Endodermal cell (in vitro differentiated cells): Measurements from ENCODE around the gene RPL18A. TPM values are rescaled to one million over a fixed set of nuclear protein-coding genes. Genes with fewer than 3 reads are reported as not detected.

Experiments
- DNase-seq: peaks from one replicate; pipeline ENCODE4 v3.0.0-alpha.2; 2017
- H3K27ac ChIP-seq: 2 replicates; pipeline ENCODE4 v1.5.1; 2013; ENCODE audit warnings: mild to moderate bottlenecking, low read depth, low read length, moderate library complexity
- H3K27me3 ChIP-seq: 2 replicates; pipeline ENCODE4 v1.6.1; 2013; ENCODE audit warnings: mild to moderate bottlenecking, low read length, moderate library complexity; ENCODE audit not compliant: insufficient read depth, control insufficient read depth, poor library complexity, severe bottlenecking
- H3K36me3 ChIP-seq: 2 replicates; pipeline ENCODE4 v1.7.0; 2013; ENCODE audit warnings: mild to moderate bottlenecking, low read length, moderate library complexity; ENCODE audit not compliant: control insufficient read depth, insufficient read depth
- H3K4me1 ChIP-seq: one replicate; pipeline ENCODE4 v1.7.0; 2013; ENCODE audit warnings: low read length; ENCODE audit not compliant: control insufficient read depth, insufficient read depth
- H3K4me3 ChIP-seq: 2 replicates; pipeline ENCODE4 v1.5.1; 2013; ENCODE audit warnings: mild to moderate bottlenecking, low read length, moderate library complexity
- H3K9ac ChIP-seq: 2 replicates; pipeline ENCODE4 v1.6.1; 2013; ENCODE audit warnings: mild to moderate bottlenecking, low read length, moderate library complexity; ENCODE audit not compliant: poor library complexity, severe bottlenecking; ENCODE audit errors: extremely low read depth
- H3K9me3 ChIP-seq: 2 replicates; pipeline ENCODE4 v1.6.1; 2013; ENCODE audit warnings: mild to moderate bottlenecking, low read length, moderate library complexity; ENCODE audit not compliant: control insufficient read depth
- H3K27ac Mint-ChIP-seq: 2 replicates; pipeline ENCODE4 v1.8.0; 2020; ENCODE audit warnings: mixed read lengths
- H3K27me3 Mint-ChIP-seq: 2 replicates; pipeline ENCODE4 v1.8.0; 2021; ENCODE audit warnings: mild to moderate bottlenecking, mixed read lengths; ENCODE audit not compliant: insufficient read depth
- H3K36me3 Mint-ChIP-seq: 2 replicates; pipeline ENCODE4 v1.8.0; 2020; ENCODE audit warnings: low read depth, mixed read lengths
- H3K4me1 Mint-ChIP-seq: 2 replicates; pipeline ENCODE4 v1.8.0; 2020; ENCODE audit warnings: mixed read lengths
- H3K4me3 Mint-ChIP-seq: 2 replicates; pipeline ENCODE4 v1.8.0; 2020; ENCODE audit warnings: mild to moderate bottlenecking, moderate library complexity, mixed read lengths
- H3K9me3 Mint-ChIP-seq: 2 replicates; pipeline ENCODE4 v1.8.0; 2020; ENCODE audit warnings: mild to moderate bottlenecking, mixed read lengths
- CTCF ChIP-seq: fragments of 200-600 bp; sonication (generic); conservative IDR thresholded peaks from 2 replicates; pipeline ENCODE4 v1.5.0; 2021; ENCODE audit warnings: antibody characterized with exemption, mild to moderate bottlenecking
- WGBS, 2 experiments: methylation state at CpG; one replicate each; pipeline versions ENCODE4 v1.1.5 to v1.1.7; 2013; ENCODE audit warnings: missing lambda C conversion rate in 2 of 2, mixed read lengths in 1 of 2; ENCODE audit not compliant: insufficient coverage in 1 of 2, insufficient read length in 1 of 2; 5-methylcytosine and 5-hydroxymethylcytosine counted together
- total RNA-seq, 2 donors: library from RNA; stranded (reverse); fragmentation: NEBNext Ultra II Directional in 1 of 2; extraction: Animal tissue kit (Norgen Biotek cat#: 25700) in 1 of 2; gene quantifications; 2 replicates in 1 of 2; 3 replicates in 1 of 2; pipeline ENCODE4 v1.2.1, GENCODE V29; 2021

Gene RPL18A
- total RNA-seq, 2 donors from 2014 or later = 1,886 to 2,166 TPM

- peaks cover 29% of the 10 kb centered on the region for H3K36me3 Mint-ChIP-seq
- H3K9ac ChIP-seq = no peak overlapping the region
- no peak for DNase-seq
- no peak overlapping the region for H3K4me3 ChIP-seq
- peaks cover 2% of the 10 kb centered on the region for H3K4me1 Mint-ChIP-seq
- H3K4me1 ChIP-seq = no peaks in the 10 kb centered on the region
- H3K9me3 ChIP-seq = no peaks in the 10 kb centered on the region
- H3K27ac Mint-ChIP-seq = no peak overlapping the region
- peaks cover 33% of the 10 kb centered on the region for H3K36me3 ChIP-seq
- 89 to 91% methylated on average over 4 to 8 of the region's 8 CpGs for WGBS, 2 experiments
- no peak for TF ChIP-seq CTCF
- peaks cover 2% of the 10 kb centered on the region for H3K27me3 ChIP-seq
- H3K9me3 Mint-ChIP-seq = no peaks in the 10 kb centered on the region
- peaks cover 21% of the 10 kb centered on the region for H3K27me3 Mint-ChIP-seq
- no peak overlapping the region for H3K27ac ChIP-seq
- H3K4me3 Mint-ChIP-seq = no peak overlapping the region
Observed at GRCh38 chr19:17866312-17866963, 6.7 kb downstream of the RPL18A start.

- no peak overlapping the region for H3K27ac Mint-ChIP-seq
- DNase-seq = peak; percentile 71
- Histone ChIP-seq H3K27me3 (peaks cover 7% of the 10 kb centered on the region), H3K9ac (no peak overlapping the region), H3K9me3 (no peaks in the 10 kb centered on the region), H3K4me3 (no peak overlapping the region), H3K27ac (no peak overlapping the region), H3K36me3 (peaks cover 27% of the 10 kb centered on the region), H3K4me1 (no peaks in the 10 kb centered on the region)
- H3K9me3 Mint-ChIP-seq = no peaks in the 10 kb centered on the region
- H3K36me3 Mint-ChIP-seq = peaks cover 24% of the 10 kb centered on the region
- WGBS, 2 experiments = 84 to 86% methylated on average over 5 to 11 of the region's 11 CpGs
- H3K4me3 Mint-ChIP-seq = no peak overlapping the region
- peaks cover 26% of the 10 kb centered on the region for H3K27me3 Mint-ChIP-seq
- TF ChIP-seq CTCF = no peak
- no peaks in the 10 kb centered on the region for H3K4me1 Mint-ChIP-seq
Observed at GRCh38 chr19:17866964-17867486, 7.3 kb downstream of the RPL18A start.

- no peak overlapping the region for H3K4me3 ChIP-seq
- peaks cover 7% of the 10 kb centered on the region for H3K27me3 ChIP-seq
- no peak overlapping the region for H3K4me3 Mint-ChIP-seq
Observed at GRCh38 chr19:17868669-17869068, 9.0 kb downstream of the RPL18A start.

More at GRCh38 chr19:17868669-17869068, 9.0 kb downstream of the RPL18A start:
- Mint-ChIP-seq H3K27ac (peak overlapping the region; percentile 7), H3K27me3 (peaks cover 39% of the 10 kb centered on the region), H3K4me1 (no peaks in the 10 kb centered on the region), H3K9me3 (no peaks in the 10 kb centered on the region), H3K36me3 (peaks cover 11% of the 10 kb centered on the region)
- WGBS, 2 experiments = 68 to 75% methylated on average over 4 to 6 of the region's 6 CpGs
- H3K27ac ChIP-seq = no peak overlapping the region
- H3K9ac ChIP-seq = no peak overlapping the region
- H3K4me1 ChIP-seq = no peaks in the 10 kb centered on the region
- H3K9me3 ChIP-seq = no peaks in the 10 kb centered on the region
- no peak for TF ChIP-seq CTCF
- DNase-seq = peak; percentile 73
- H3K36me3 ChIP-seq = peaks cover 10% of the 10 kb centered on the region
